Measurements from ENCODE around the gene TRIML1. TPM values are rescaled to one million over a fixed set of nuclear protein-coding genes. Genes with fewer than 3 reads are reported as not detected.
A peak's percentile ranks its signal among the peaks of the same experiment; 100 is the strongest.

Gene TRIML1
- total RNA-seq (not detected), polyA plus RNA-seq (not detected)
- long read RNA-seq, donor 1: 0 reads
- long read RNA-seq, donor 2: 0 reads
- long read RNA-seq, donor 3: 0 reads
- long read RNA-seq, donor 4: 0 reads
- long read RNA-seq, donor 5: 0 reads

GRCh38 chr4:188139141-188139540, at the start of gene TRIML1:
Gene TRIML1 (plus strand): TSS chr4:188139441. CDS start chr4:188139559, 118 bp downstream.
- WGBS, 2 donors: 88 to 91% methylated on average over 3 of the region's 3 CpGs
- H3K9me3 ChIP-seq (ENCODE audit: control insufficient read depth in 4 of 4, insufficient read depth in 3 of 4, low read length in 3 of 4): no peaks in the 10 kb centered on the region
- peaks cover 0 to 6% (median 0%) of the 10 kb centered on the region in 5 donors for H3K4me1 ChIP-seq (ENCODE audit: control insufficient read depth in 5 of 5, insufficient read depth in 5 of 5, low read length in 5 of 5)
- TF ChIP-seq CTCF (IDR thresholded peaks at IDR 0.05; ENCODE audit: control extremely low read depth, extremely low read depth): no peak
- DNase-seq: no peak
- peak within 1 kb of the TSS in 1 of 2 donors; percentile 18 for H3K27ac ChIP-seq (ENCODE audit: low read depth in 1 of 2, low read length in 1 of 2)
- H3K36me3 ChIP-seq (ENCODE audit: control insufficient read depth in 4 of 4, insufficient read depth in 4 of 4, low read length in 4 of 4): no peaks in the 10 kb centered on the region
- no peak within 1 kb of the TSS for H3K9ac ChIP-seq (ENCODE audit: insufficient read depth in 1 of 2, low read length in 2 of 2)
- H3K4me3 ChIP-seq: no peak within 1 kb of the TSS
- H3K27me3 ChIP-seq (ENCODE audit: control insufficient read depth in 3 of 3, insufficient read depth in 3 of 3, low read length in 2 of 3): no peaks in the 10 kb centered on the region
- no peak for ATAC-seq (ENCODE audit: insufficient read depth, low FRiP score)

GRCh38 chr4:188092824-188093223, 46.4 kb upstream of the TRIML1 start:
- Histone ChIP-seq H3K9ac (ENCODE audit: insufficient read depth in 1 of 2, low read length in 2 of 2) (no peak overlapping the region), H3K4me3 (no peak overlapping the region), H3K9me3 (ENCODE audit: control insufficient read depth in 4 of 4, insufficient read depth in 3 of 4, low read length in 3 of 4) (no peaks in the 10 kb centered on the region), H3K4me1 (ENCODE audit: control insufficient read depth in 5 of 5, insufficient read depth in 5 of 5, low read length in 5 of 5) (no peaks in the 10 kb centered on the region), H3K27me3 (ENCODE audit: control insufficient read depth in 3 of 3, insufficient read depth in 3 of 3, low read length in 2 of 3) (no peaks in the 10 kb centered on the region), H3K36me3 (ENCODE audit: control insufficient read depth in 4 of 4, insufficient read depth in 4 of 4, low read length in 4 of 4) (no peaks in the 10 kb centered on the region), H3K27ac (ENCODE audit: low read depth in 1 of 2, low read length in 1 of 2) (no peak overlapping the region)
- ATAC-seq (ENCODE audit: insufficient read depth, low FRiP score) (no peak), DNase-seq (no peak)
- no peak for TF ChIP-seq CTCF (IDR thresholded peaks at IDR 0.05; ENCODE audit: control extremely low read depth, extremely low read depth)
- WGBS, 2 donors: 91 to 92% methylated on average over 3 of the region's 3 CpGs

GRCh38 chr4:188106454-188106853, 32.8 kb upstream of the TRIML1 start:
- Histone ChIP-seq H3K36me3 (ENCODE audit: control insufficient read depth in 4 of 4, insufficient read depth in 4 of 4, low read length in 4 of 4) (no peaks in the 10 kb centered on the region), H3K9me3 (ENCODE audit: control insufficient read depth in 4 of 4, insufficient read depth in 3 of 4, low read length in 3 of 4) (peaks cover 0 to 2% (median 0%) of the 10 kb centered on the region in 4 donors), H3K9ac (ENCODE audit: insufficient read depth in 1 of 2, low read length in 2 of 2) (no peak overlapping the region), H3K4me3 (no peak overlapping the region), H3K27me3 (ENCODE audit: control insufficient read depth in 3 of 3, insufficient read depth in 3 of 3, low read length in 2 of 3) (no peaks in the 10 kb centered on the region), H3K27ac (ENCODE audit: low read depth in 1 of 2, low read length in 1 of 2) (no peak overlapping the region), H3K4me1 (ENCODE audit: control insufficient read depth in 5 of 5, insufficient read depth in 5 of 5, low read length in 5 of 5) (no peaks in the 10 kb centered on the region)
- 97 to 98% methylated on average over 40 of the region's 40 CpGs for WGBS, 2 donors
- DNase-seq (no peak), ATAC-seq (ENCODE audit: insufficient read depth, low FRiP score) (no peak)
- no peak for TF ChIP-seq CTCF (IDR thresholded peaks at IDR 0.05; ENCODE audit: control extremely low read depth, extremely low read depth)

All from lung (tissue), 16 donors.